H1 (cell line): ENCODE data around the gene CALY. TPM values are rescaled to one million over a fixed set of nuclear protein-coding genes. Genes with fewer than 3 reads are reported as not detected.

Experiments
- CEBPB ChIP-seq: IDR thresholded peaks from 2 replicates; pipeline ENCODE4 v1.6.1; 2012; ENCODE audit warnings: low read depth, low read length
- MAX ChIP-seq: IDR thresholded peaks from 2 replicates; pipeline ENCODE4 v1.6.1; 2012; ENCODE audit warnings: inconsistent platforms
- NANOG ChIP-seq: IDR thresholded peaks from 2 replicates; pipeline ENCODE4 v1.6.1; 2011; ENCODE audit warnings: low read length, low read depth, mild to moderate bottlenecking, inconsistent platforms; ENCODE audit not compliant: insufficient read depth, poor library complexity, severe bottlenecking
- YY1 ChIP-seq: IDR thresholded peaks from 2 replicates; pipeline ENCODE4 v1.6.1; 2011; ENCODE audit warnings: low read depth, mild to moderate bottlenecking, low read length
- ZNF274 ChIP-seq: IDR thresholded peaks from 2 replicates; pipeline ENCODE4 v1.7.0; 2012; ENCODE audit warnings: low read length, borderline replicate concordance; ENCODE audit errors: extremely low read depth
- polyA plus RNA-seq, 7 experiments: library from polyadenylated mRNA; depleted of rRNA in 3 of 7; stranded (reverse) in 5 of 7; unstranded in 2 of 7; fragments of >200 nt in 5 of 7; fragments of 200-250 nt in 2 of 7; gene quantifications; 1 replicate in 5 of 7; 2 replicates in 1 of 7; 4 replicates in 1 of 7; pipeline versions ENCODE4 v1.2.1 to v1.2.3, GENCODE V29; 2011 to 2013; ENCODE audit warnings: missing spikeins in 2 of 7, mixed read lengths in 2 of 7
- total RNA-seq: library from RNA; stranded (reverse); fragmentation: NEBNext Ultra II Directional; extraction: Animal tissue kit (Norgen Biotek cat#: 25700); gene quantifications from 2 replicates; pipeline ENCODE4 v1.2.1, GENCODE V29; 2021
- TF ChIP-seq, protein P1 (sequence below): fragments of 300-600 bp; sonication (generic); IDR thresholded peaks from 2 replicates; pipeline ENCODE4 v1.7.1; 2012; ENCODE audit warnings: low read length, moderate library complexity, mild to moderate bottlenecking, inconsistent platforms; ENCODE audit not compliant: insufficient replicate concordance
- TF ChIP-seq, protein P2 (sequence below): IDR thresholded peaks from 2 replicates; pipeline ENCODE4 v1.6.1; 2012; ENCODE audit warnings: low read length, inconsistent platforms

CALY gene
- total and polyA plus RNA-seq, 2 of the 8 experiments (the other 6 are each of a cell fraction or from before 2014, with no cell fraction given), result 1.3 to 1.5 TPM

DNA sequence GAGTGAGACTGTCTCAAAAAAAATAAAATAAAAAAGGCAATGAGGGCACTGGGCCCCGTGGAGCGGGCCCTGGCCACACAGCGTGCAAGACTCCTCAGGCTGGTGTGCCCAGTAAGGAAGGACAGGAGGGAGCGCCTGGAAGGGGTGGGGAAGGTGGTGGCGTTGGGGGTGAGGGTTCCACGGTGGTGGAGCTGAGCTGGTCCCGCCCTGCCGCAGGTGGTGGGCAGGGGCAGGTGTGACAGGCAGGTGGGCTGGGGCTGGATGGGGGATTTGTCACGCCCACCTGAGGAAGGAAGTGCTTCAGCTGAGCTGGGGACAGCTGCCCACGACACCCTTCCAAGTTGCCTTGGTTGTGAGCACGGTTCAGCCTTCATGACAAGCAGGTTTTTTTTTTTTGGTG lies 9.7 kb upstream of the CALY start (continued):
- TF ChIP-seq, protein P1, sequence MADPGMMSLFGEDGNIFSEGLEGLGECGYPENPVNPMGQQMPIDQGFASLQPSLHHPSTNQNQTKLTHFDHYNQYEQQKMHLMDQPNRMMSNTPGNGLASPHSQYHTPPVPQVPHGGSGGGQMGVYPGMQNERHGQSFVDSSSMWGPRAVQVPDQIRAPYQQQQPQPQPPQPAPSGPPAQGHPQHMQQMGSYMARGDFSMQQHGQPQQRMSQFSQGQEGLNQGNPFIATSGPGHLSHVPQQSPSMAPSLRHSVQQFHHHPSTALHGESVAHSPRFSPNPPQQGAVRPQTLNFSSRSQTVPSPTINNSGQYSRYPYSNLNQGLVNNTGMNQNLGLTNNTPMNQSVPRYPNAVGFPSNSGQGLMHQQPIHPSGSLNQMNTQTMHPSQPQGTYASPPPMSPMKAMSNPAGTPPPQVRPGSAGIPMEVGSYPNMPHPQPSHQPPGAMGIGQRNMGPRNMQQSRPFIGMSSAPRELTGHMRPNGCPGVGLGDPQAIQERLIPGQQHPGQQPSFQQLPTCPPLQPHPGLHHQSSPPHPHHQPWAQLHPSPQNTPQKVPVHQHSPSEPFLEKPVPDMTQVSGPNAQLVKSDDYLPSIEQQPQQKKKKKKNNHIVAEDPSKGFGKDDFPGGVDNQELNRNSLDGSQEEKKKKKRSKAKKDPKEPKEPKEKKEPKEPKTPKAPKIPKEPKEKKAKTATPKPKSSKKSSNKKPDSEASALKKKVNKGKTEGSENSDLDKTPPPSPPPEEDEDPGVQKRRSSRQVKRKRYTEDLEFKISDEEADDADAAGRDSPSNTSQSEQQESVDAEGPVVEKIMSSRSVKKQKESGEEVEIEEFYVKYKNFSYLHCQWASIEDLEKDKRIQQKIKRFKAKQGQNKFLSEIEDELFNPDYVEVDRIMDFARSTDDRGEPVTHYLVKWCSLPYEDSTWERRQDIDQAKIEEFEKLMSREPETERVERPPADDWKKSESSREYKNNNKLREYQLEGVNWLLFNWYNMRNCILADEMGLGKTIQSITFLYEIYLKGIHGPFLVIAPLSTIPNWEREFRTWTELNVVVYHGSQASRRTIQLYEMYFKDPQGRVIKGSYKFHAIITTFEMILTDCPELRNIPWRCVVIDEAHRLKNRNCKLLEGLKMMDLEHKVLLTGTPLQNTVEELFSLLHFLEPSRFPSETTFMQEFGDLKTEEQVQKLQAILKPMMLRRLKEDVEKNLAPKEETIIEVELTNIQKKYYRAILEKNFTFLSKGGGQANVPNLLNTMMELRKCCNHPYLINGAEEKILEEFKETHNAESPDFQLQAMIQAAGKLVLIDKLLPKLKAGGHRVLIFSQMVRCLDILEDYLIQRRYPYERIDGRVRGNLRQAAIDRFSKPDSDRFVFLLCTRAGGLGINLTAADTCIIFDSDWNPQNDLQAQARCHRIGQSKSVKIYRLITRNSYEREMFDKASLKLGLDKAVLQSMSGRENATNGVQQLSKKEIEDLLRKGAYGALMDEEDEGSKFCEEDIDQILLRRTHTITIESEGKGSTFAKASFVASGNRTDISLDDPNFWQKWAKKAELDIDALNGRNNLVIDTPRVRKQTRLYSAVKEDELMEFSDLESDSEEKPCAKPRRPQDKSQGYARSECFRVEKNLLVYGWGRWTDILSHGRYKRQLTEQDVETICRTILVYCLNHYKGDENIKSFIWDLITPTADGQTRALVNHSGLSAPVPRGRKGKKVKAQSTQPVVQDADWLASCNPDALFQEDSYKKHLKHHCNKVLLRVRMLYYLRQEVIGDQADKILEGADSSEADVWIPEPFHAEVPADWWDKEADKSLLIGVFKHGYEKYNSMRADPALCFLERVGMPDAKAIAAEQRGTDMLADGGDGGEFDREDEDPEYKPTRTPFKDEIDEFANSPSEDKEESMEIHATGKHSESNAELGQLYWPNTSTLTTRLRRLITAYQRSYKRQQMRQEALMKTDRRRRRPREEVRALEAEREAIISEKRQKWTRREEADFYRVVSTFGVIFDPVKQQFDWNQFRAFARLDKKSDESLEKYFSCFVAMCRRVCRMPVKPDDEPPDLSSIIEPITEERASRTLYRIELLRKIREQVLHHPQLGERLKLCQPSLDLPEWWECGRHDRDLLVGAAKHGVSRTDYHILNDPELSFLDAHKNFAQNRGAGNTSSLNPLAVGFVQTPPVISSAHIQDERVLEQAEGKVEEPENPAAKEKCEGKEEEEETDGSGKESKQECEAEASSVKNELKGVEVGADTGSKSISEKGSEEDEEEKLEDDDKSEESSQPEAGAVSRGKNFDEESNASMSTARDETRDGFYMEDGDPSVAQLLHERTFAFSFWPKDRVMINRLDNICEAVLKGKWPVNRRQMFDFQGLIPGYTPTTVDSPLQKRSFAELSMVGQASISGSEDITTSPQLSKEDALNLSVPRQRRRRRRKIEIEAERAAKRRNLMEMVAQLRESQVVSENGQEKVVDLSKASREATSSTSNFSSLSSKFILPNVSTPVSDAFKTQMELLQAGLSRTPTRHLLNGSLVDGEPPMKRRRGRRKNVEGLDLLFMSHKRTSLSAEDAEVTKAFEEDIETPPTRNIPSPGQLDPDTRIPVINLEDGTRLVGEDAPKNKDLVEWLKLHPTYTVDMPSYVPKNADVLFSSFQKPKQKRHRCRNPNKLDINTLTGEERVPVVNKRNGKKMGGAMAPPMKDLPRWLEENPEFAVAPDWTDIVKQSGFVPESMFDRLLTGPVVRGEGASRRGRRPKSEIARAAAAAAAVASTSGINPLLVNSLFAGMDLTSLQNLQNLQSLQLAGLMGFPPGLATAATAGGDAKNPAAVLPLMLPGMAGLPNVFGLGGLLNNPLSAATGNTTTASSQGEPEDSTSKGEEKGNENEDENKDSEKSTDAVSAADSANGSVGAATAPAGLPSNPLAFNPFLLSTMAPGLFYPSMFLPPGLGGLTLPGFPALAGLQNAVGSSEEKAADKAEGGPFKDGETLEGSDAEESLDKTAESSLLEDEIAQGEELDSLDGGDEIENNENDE, result no peak
- no peak for TF ChIP-seq MAX
- TF ChIP-seq YY1, result no peak
- TF ChIP-seq CEBPB, result no peak
- no peak for TF ChIP-seq ZNF274
- no peak for TF ChIP-seq NANOG
- TF ChIP-seq, protein P2, sequence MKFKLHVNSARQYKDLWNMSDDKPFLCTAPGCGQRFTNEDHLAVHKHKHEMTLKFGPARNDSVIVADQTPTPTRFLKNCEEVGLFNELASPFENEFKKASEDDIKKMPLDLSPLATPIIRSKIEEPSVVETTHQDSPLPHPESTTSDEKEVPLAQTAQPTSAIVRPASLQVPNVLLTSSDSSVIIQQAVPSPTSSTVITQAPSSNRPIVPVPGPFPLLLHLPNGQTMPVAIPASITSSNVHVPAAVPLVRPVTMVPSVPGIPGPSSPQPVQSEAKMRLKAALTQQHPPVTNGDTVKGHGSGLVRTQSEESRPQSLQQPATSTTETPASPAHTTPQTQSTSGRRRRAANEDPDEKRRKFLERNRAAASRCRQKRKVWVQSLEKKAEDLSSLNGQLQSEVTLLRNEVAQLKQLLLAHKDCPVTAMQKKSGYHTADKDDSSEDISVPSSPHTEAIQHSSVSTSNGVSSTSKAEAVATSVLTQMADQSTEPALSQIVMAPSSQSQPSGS, result no peak
